Astrocyte of the cerebellum (primary cell): ENCODE measurements around the gene ZNF547.

Experiments
- DNase-seq: peaks from one replicate; pipeline ENCODE4 v3.0.0-alpha.2; 2011; ENCODE audit warnings: low read depth
- H3K4me3 ChIP-seq: 2 replicates; pipeline ENCODE4 v1.5.1; 2011; ENCODE audit warnings: mild to moderate bottlenecking, low read depth, low read length, moderate library complexity
- CTCF ChIP-seq: IDR thresholded peaks from 2 replicates; pipeline ENCODE4 v1.5.1; 2012; ENCODE audit warnings: low read length, low read depth, moderate library complexity, mild to moderate bottlenecking; ENCODE audit errors: missing control alignments
- in situ Hi-C: cut with HindIII; loops from 2 replicates; pipeline ENCODE4 v1.10.0; 2017; ENCODE audit warnings: low sequenced_read_pairs

ZNF547 gene

GRCh38 chr19:57350877-57351805, 12.2 kb upstream of the ZNF547 start, which contains the start of gene ZNF304:
Gene ZNF304, plus strand, starts transcription at chr19:57351271. Its CDS starts 394 bp downstream, at chr19:57351665.
- no peak for TF ChIP-seq CTCF
- in situ Hi-C loops, result no loop called here
- peak; percentile 90 for DNase-seq
- peak within 1 kb of the TSS; percentile 71 for H3K4me3 ChIP-seq

- no peak for TF ChIP-seq CTCF
- no peak for DNase-seq
- H3K4me3 ChIP-seq, result peak overlapping the region; percentile 71
- in situ Hi-C loops, result no loop called here
Observed at GRCh38 chr19:57351867-57352266, 11.5 kb upstream of the ZNF547 start.

- no peak for DNase-seq
- in situ Hi-C loops, result no loop called here
- no peak overlapping the region for H3K4me3 ChIP-seq
- no peak for TF ChIP-seq CTCF
Observed at GRCh38 chr19:57355916-57356315, 7.4 kb upstream of the ZNF547 start.

- no peak for DNase-seq
- no peak overlapping the region for H3K4me3 ChIP-seq
- in situ Hi-C loops, result no loop called here
- TF ChIP-seq CTCF, result no peak
Observed at GRCh38 chr19:57357406-57357805, 5.9 kb upstream of the ZNF547 start.

- no peak for DNase-seq
- TF ChIP-seq CTCF, result no peak
- in situ Hi-C loops, result no loop called here
- no peak overlapping the region for H3K4me3 ChIP-seq
Observed at GRCh38 chr19:57359300-57359699, 4.1 kb upstream of the ZNF547 start.

GRCh38 chr19:57362419-57362818, 932 bp upstream of the ZNF547 start:
- no peak for TF ChIP-seq CTCF
- in situ Hi-C loops, result no loop called here
- peak overlapping the region; percentile 54 for H3K4me3 ChIP-seq
- no peak for DNase-seq
